ENCODE data around the gene C4orf17.

C4orf17 gene

DNA sequence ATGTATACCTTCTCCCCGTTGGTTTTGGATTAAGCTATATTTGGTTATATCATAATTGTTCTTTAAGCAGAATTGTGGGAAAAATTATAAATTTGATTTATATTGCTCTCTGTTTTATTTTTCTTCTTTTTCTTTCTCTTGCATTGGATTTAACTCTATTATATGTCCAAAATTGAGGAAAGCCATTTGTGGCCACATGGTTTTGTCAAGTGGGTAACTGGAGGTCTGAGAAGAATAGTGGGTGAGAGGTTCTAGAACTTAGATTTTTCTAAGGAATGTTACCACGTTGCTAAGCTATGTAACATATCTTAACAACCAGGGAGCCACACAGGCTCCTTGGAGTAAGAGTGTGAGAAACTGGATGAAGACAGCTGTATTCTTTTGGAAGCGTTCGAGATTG lies at the start of gene C4orf17:
TSS of gene C4orf17 (plus strand) at position 301 of the 400 bp plus-strand sequence. CDS start 2,061 bp downstream, outside the sequence.
- H3K4me3 ChIP-seq (ENCODE audit: low read length in 2 of 2) = no peak within 1 kb of the TSS

DNA sequence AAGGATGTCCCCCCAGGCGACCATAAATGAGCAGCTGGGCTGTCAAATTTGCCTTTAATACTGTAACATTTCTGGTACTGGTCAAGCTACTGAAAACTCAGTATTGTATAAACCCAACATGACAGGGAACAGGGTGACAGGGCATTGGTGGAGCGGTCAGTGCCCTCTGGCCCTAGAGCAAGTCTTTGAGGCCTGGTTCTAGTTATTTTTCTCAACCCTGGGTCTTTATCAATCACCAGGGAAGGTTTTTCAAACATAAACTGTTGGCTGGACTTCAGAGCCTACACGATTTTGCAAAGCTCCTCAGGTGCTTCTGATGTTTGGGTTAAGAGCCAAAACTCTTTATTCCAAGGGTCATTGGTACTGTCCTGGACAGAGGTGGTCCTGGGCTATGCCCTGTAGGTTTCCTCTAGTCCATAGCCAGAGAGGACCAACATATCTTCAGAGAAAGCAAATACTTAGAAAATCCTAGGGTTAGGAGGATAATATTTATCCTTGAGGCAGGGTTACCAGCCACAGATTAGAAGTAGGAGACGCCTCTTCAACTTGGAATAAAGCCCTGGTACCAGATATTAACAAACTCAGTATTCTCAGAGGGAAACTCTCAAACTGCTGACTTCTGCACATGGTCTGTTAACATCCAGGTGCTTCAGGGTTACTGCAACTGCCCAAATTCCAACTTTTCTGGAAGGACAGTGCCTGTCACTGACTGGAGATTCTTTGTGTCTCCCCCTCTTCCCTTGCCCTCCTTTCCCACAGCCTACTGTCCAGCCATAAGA lies 49.0 kb upstream of the C4orf17 start:
- Histone ChIP-seq H3K4me1 (ENCODE audit: control insufficient read depth, insufficient read depth, low read length) (no peaks in the 10 kb centered on the region), H3K9me3 (ENCODE audit: control insufficient read depth in 2 of 2, low read length in 2 of 2) (no peaks in the 10 kb centered on the region), H3K27me3 (ENCODE audit: control insufficient read depth in 1 of 2, insufficient read depth in 2 of 2, low read length in 2 of 2) (no peaks in the 10 kb centered on the region), H3K27ac (ENCODE audit: low read length) (no peak overlapping the region), H3K9ac (ENCODE audit: low read length in 2 of 2) (no peak overlapping the region), H3K4me3 (ENCODE audit: low read length in 2 of 2) (no peak overlapping the region), H3K36me3 (ENCODE audit: control insufficient read depth in 2 of 2, insufficient read depth in 2 of 2, low read length in 2 of 2) (no peaks in the 10 kb centered on the region)

More for the DNA sequence above, at the start of gene C4orf17:
- Histone ChIP-seq H3K4me1 (ENCODE audit: control insufficient read depth, insufficient read depth, low read length) (no peaks in the 10 kb centered on the region), H3K36me3 (ENCODE audit: control insufficient read depth in 2 of 2, insufficient read depth in 2 of 2, low read length in 2 of 2) (no peaks in the 10 kb centered on the region), H3K9ac (ENCODE audit: low read length in 2 of 2) (no peak within 1 kb of the TSS), H3K27ac (ENCODE audit: low read length) (no peak within 1 kb of the TSS), H3K27me3 (ENCODE audit: control insufficient read depth in 1 of 2, insufficient read depth in 2 of 2, low read length in 2 of 2) (no peaks in the 10 kb centered on the region), H3K9me3 (ENCODE audit: control insufficient read depth in 2 of 2, low read length in 2 of 2) (peaks cover under 1% of the 10 kb centered on the region in 2 donors)

- H3K27me3 ChIP-seq (ENCODE audit: control insufficient read depth in 1 of 2, insufficient read depth in 2 of 2, low read length in 2 of 2) = no peaks in the 10 kb centered on the region
- H3K9ac ChIP-seq (ENCODE audit: low read length in 2 of 2) = no peak overlapping the region
- no peaks in the 10 kb centered on the region for H3K36me3 ChIP-seq (ENCODE audit: control insufficient read depth in 2 of 2, insufficient read depth in 2 of 2, low read length in 2 of 2)
- no peaks in the 10 kb centered on the region for H3K4me1 ChIP-seq (ENCODE audit: control insufficient read depth, insufficient read depth, low read length)
- H3K27ac ChIP-seq (ENCODE audit: low read length) = no peak overlapping the region
- H3K9me3 ChIP-seq (ENCODE audit: control insufficient read depth in 2 of 2, low read length in 2 of 2) = no peaks in the 10 kb centered on the region
- no peak overlapping the region for H3K4me3 ChIP-seq (ENCODE audit: low read length in 2 of 2)
These were observed 47.9 kb upstream of the C4orf17 start for GRCh38 chr4:99462875-99463464.

GRCh38 chr4:99463566-99463965 lies 47.3 kb upstream of the C4orf17 start:
- Histone ChIP-seq H3K27ac (ENCODE audit: low read length) (no peak overlapping the region), H3K4me1 (ENCODE audit: control insufficient read depth, insufficient read depth, low read length) (no peaks in the 10 kb centered on the region), H3K27me3 (ENCODE audit: control insufficient read depth in 1 of 2, insufficient read depth in 2 of 2, low read length in 2 of 2) (no peaks in the 10 kb centered on the region), H3K9me3 (ENCODE audit: control insufficient read depth in 2 of 2, low read length in 2 of 2) (no peaks in the 10 kb centered on the region), H3K9ac (ENCODE audit: low read length in 2 of 2) (no peak overlapping the region), H3K4me3 (ENCODE audit: low read length in 2 of 2) (no peak overlapping the region), H3K36me3 (ENCODE audit: control insufficient read depth in 2 of 2, insufficient read depth in 2 of 2, low read length in 2 of 2) (no peaks in the 10 kb centered on the region)

GRCh38 chr4:99467887-99468286 lies 42.9 kb upstream of the C4orf17 start:
- Histone ChIP-seq H3K27me3 (ENCODE audit: control insufficient read depth in 1 of 2, insufficient read depth in 2 of 2, low read length in 2 of 2) (no peaks in the 10 kb centered on the region), H3K27ac (ENCODE audit: low read length) (no peak overlapping the region), H3K4me3 (ENCODE audit: low read length in 2 of 2) (no peak overlapping the region), H3K36me3 (ENCODE audit: control insufficient read depth in 2 of 2, insufficient read depth in 2 of 2, low read length in 2 of 2) (no peaks in the 10 kb centered on the region), H3K4me1 (ENCODE audit: control insufficient read depth, insufficient read depth, low read length) (no peaks in the 10 kb centered on the region), H3K9me3 (ENCODE audit: control insufficient read depth in 2 of 2, low read length in 2 of 2) (no peaks in the 10 kb centered on the region), H3K9ac (ENCODE audit: low read length in 2 of 2) (no peak overlapping the region)

DNA sequence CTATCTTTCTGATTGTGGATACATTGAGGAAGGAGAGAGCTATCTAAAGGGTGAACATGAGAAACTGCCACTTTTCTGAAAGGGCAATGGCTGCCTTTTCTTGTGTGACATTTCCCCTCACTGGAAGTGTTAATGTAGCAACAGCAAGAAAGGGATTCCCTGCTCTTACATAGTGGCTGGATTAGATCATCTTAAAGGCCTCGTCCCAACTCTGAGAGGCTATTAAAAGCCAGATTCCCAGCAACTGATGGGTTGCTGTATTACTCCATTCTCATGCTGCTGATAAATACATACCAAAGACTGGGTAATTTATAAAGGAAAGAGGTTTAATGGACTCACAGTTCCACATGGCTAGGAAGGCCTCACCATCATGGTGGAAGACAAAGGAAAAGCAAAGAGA lies 41.9 kb upstream of the C4orf17 start:
- Histone ChIP-seq H3K27me3 (ENCODE audit: control insufficient read depth in 1 of 2, insufficient read depth in 2 of 2, low read length in 2 of 2) (no peaks in the 10 kb centered on the region), H3K9me3 (ENCODE audit: control insufficient read depth in 2 of 2, low read length in 2 of 2) (no peaks in the 10 kb centered on the region), H3K36me3 (ENCODE audit: control insufficient read depth in 2 of 2, insufficient read depth in 2 of 2, low read length in 2 of 2) (no peaks in the 10 kb centered on the region), H3K9ac (ENCODE audit: low read length in 2 of 2) (no peak overlapping the region), H3K4me1 (ENCODE audit: control insufficient read depth, insufficient read depth, low read length) (no peaks in the 10 kb centered on the region), H3K4me3 (ENCODE audit: low read length in 2 of 2) (no peak overlapping the region), H3K27ac (ENCODE audit: low read length) (no peak overlapping the region)

- H3K27ac ChIP-seq (ENCODE audit: low read length) = no peak overlapping the region
- no peaks in the 10 kb centered on the region for H3K4me1 ChIP-seq (ENCODE audit: control insufficient read depth, insufficient read depth, low read length)
- no peak overlapping the region for H3K9ac ChIP-seq (ENCODE audit: low read length in 2 of 2)
- H3K27me3 ChIP-seq (ENCODE audit: control insufficient read depth in 1 of 2, insufficient read depth in 2 of 2, low read length in 2 of 2) = no peaks in the 10 kb centered on the region
- no peak overlapping the region for H3K4me3 ChIP-seq (ENCODE audit: low read length in 2 of 2)
- H3K9me3 ChIP-seq (ENCODE audit: control insufficient read depth in 2 of 2, low read length in 2 of 2) = no peaks in the 10 kb centered on the region
- H3K36me3 ChIP-seq (ENCODE audit: control insufficient read depth in 2 of 2, insufficient read depth in 2 of 2, low read length in 2 of 2) = no peaks in the 10 kb centered on the region
These were observed 39.5 kb upstream of the C4orf17 start for GRCh38 chr4:99471349-99471748.

DNA sequence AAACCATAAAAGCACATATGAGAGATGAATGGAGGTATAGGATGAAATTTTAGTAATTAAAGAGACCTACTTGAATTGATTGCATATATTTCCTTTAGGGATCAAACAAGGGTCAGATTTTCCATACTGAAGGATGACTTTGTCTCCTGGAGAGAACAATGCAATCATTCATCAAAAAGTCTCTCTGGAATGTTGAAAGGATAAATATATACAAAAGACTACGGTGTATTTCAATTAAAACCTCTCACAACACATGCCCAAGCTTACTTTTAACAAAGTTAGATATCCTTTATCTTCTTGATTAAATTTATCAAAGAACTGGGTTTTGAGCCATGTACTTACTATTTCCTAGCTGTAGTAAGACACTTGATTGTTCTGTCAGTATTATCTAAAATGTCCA lies 38.9 kb upstream of the C4orf17 start:
- H3K27me3 ChIP-seq (ENCODE audit: control insufficient read depth in 1 of 2, insufficient read depth in 2 of 2, low read length in 2 of 2) = no peaks in the 10 kb centered on the region
- no peaks in the 10 kb centered on the region for H3K36me3 ChIP-seq (ENCODE audit: control insufficient read depth in 2 of 2, insufficient read depth in 2 of 2, low read length in 2 of 2)
- H3K27ac ChIP-seq (ENCODE audit: low read length) = no peak overlapping the region
- no peaks in the 10 kb centered on the region for H3K9me3 ChIP-seq (ENCODE audit: control insufficient read depth in 2 of 2, low read length in 2 of 2)
- no peaks in the 10 kb centered on the region for H3K4me1 ChIP-seq (ENCODE audit: control insufficient read depth, insufficient read depth, low read length)
- no peak overlapping the region for H3K4me3 ChIP-seq (ENCODE audit: low read length in 2 of 2)
- H3K9ac ChIP-seq (ENCODE audit: low read length in 2 of 2) = no peak overlapping the region

DNA sequence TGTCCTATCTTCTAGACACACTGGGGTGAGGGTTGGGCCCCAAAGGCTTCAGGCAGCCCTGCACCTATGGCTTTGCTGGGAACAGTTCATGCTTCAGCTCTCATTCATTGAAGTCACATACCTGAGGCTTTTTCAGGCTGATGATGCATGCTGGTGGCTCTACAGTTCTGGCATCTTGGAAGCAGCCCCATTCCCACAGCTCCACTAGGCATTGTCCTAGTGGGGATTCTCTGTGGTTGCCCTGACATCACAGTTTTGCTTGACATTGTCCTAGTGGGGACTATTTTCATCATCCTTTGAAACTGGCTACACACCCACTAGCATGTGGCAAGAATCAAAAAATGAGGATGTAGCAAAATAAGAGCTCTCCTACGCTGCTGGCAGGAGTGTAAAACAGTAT lies 37.7 kb upstream of the C4orf17 start:
- H3K4me1 ChIP-seq (ENCODE audit: control insufficient read depth, insufficient read depth, low read length) = no peaks in the 10 kb centered on the region
- H3K27me3 ChIP-seq (ENCODE audit: control insufficient read depth in 1 of 2, insufficient read depth in 2 of 2, low read length in 2 of 2) = no peaks in the 10 kb centered on the region
- no peaks in the 10 kb centered on the region for H3K36me3 ChIP-seq (ENCODE audit: control insufficient read depth in 2 of 2, insufficient read depth in 2 of 2, low read length in 2 of 2)
- no peaks in the 10 kb centered on the region for H3K9me3 ChIP-seq (ENCODE audit: control insufficient read depth in 2 of 2, low read length in 2 of 2)
- no peak overlapping the region for H3K27ac ChIP-seq (ENCODE audit: low read length)
- no peak overlapping the region for H3K4me3 ChIP-seq (ENCODE audit: low read length in 2 of 2)
- H3K9ac ChIP-seq (ENCODE audit: low read length in 2 of 2) = no peak overlapping the region

GRCh38 chr4:99483636-99484035 lies 27.2 kb upstream of the C4orf17 start:
- no peak overlapping the region for H3K4me3 ChIP-seq (ENCODE audit: low read length in 2 of 2)
- peaks cover 3 to 14% of the 10 kb centered on the region in 2 donors for H3K9me3 ChIP-seq (ENCODE audit: control insufficient read depth in 2 of 2, low read length in 2 of 2)
- no peak overlapping the region for H3K9ac ChIP-seq (ENCODE audit: low read length in 2 of 2)
- no peak overlapping the region for H3K27ac ChIP-seq (ENCODE audit: low read length)
- H3K27me3 ChIP-seq (ENCODE audit: control insufficient read depth in 1 of 2, insufficient read depth in 2 of 2, low read length in 2 of 2) = no peaks in the 10 kb centered on the region
- H3K36me3 ChIP-seq (ENCODE audit: control insufficient read depth in 2 of 2, insufficient read depth in 2 of 2, low read length in 2 of 2) = no peaks in the 10 kb centered on the region
- no peaks in the 10 kb centered on the region for H3K4me1 ChIP-seq (ENCODE audit: control insufficient read depth, insufficient read depth, low read length)

GRCh38 chr4:99485212-99485611 lies 25.6 kb upstream of the C4orf17 start:
- H3K9me3 ChIP-seq (ENCODE audit: control insufficient read depth in 2 of 2, low read length in 2 of 2) = peaks cover 3 to 14% of the 10 kb centered on the region in 2 donors
- H3K27ac ChIP-seq (ENCODE audit: low read length) = no peak overlapping the region
- H3K9ac ChIP-seq (ENCODE audit: low read length in 2 of 2) = no peak overlapping the region
- no peak overlapping the region for H3K4me3 ChIP-seq (ENCODE audit: low read length in 2 of 2)
- no peaks in the 10 kb centered on the region for H3K27me3 ChIP-seq (ENCODE audit: control insufficient read depth in 1 of 2, insufficient read depth in 2 of 2, low read length in 2 of 2)
- H3K36me3 ChIP-seq (ENCODE audit: control insufficient read depth in 2 of 2, insufficient read depth in 2 of 2, low read length in 2 of 2) = no peaks in the 10 kb centered on the region
- H3K4me1 ChIP-seq (ENCODE audit: control insufficient read depth, insufficient read depth, low read length) = no peaks in the 10 kb centered on the region

All from stomach smooth muscle (tissue), 2 donors.